ENCODE results near the gene CYP4A11.
"Not testable (repeated sequence)": the region's sequence is repeated elsewhere in the genome, so short reads cannot be mapped to it uniquely, and the experiment has no call there.

CYP4A11 gene

DNA sequence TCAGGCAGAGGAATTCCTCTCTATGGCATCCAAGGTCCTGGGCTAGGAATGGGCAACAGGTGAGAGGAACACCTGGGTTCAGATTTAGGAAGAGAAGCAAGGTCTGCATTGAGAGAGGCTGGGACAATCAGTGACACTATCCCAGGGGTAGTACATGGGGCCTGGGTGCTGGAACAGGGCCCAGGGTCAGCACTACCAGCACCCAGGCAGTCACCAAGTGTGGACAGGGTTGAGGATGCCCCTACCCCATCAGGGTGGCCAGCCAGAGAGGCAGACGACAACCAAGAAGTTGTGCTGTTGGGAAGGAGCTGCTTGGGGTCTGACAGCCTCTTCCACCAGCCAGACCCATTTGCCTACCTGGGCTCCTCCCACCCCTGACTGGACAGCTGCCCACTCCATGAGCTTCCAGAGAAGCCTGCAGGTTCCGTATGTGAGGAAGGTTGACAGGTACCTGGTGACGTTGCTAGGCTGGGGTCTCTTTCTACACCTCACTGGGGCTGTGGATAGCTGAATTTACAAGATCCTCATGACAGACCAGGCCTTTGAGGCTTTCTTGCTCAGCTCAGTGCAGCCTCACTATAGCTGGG is 13.9 kb downstream of the CYP4A11 start:
- DNase-seq (ENCODE audit: low read depth) = no peak

DNA sequence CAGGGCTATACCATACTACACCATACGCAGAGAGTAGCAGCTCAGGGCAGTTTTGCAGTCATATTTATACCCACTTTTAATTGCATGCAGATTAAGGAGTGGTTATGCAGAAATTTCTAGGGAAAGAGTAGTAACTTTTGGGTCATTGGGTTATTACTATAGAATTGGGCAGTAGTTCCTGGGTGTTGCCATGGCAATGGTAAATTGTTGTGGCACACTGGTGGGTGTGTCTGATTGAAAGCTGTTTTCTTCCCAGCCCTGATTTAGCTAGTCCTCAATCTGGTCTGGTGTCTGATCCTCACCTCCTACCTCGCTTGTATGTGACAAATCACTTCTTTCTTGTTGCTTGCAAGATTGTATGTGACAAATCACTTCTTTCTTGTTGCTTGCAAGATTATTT is 30.5 kb downstream of the CYP4A11 start:
- no peak for DNase-seq (ENCODE audit: low read depth)

DNA sequence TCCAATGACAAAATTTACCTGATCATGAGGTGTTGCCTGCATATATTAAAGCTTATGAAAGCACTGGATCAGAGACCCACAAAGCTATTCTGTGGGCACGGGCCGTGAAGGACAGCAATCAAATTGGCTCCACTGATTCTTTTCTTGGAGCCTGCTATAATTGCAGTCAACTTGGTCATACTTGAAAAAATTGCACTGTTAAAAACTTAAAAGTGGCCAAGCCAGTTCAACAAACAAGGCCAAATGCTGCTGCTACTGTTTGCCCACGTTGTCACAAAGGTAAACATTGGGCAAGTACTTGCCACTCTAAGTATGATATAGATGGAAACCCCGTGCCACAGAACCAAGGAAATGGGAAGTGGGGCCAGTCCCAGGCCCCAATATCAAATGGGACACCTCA is 37.8 kb downstream of the CYP4A11 start:
- DNase-seq (ENCODE audit: low read depth) = no peak

DNA sequence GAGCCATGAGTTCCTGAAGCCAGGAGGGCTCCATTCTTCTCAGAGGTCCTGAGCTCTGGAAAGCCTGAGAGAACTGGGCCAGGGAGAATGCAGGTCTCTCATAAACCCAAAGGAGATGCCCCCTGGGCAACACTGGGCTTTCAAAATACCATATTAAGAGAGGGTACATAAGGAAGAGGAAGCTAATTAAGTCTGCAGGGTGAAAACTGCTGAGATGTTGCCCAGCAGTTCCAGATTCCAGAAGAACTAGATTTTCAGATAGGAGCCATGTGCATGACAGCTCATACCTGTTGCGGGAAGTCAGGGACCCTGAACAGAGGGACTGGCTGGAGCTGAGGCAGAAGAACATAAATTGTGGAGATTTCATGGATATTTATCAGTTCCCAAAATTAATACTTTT is 40.9 kb downstream of the CYP4A11 start:
- no peak for DNase-seq (ENCODE audit: low read depth)

DNA sequence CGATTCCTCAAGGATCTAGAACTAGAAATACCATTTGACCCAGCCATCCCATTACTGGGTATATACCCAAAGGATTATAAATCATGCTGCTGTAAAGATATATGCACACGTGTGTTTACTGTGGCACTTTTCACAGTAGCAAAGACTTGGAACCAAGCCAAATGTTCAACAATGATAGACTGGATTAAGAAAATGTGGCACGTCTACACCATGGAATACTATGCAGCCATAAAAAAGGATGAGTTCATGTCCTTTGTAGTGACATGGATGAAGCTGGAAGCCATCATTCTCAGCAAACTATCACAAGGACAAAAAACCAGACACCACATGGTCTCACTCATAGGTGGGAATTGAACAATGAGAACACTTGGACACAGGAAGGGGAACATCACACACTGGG is 59.6 kb downstream of the CYP4A11 start:
- not testable (repeated sequence) for DNase-seq (ENCODE audit: low read depth)
